Skeletal muscle tissue (tissue), 4 donors: ENCODE data around the gene COX6A2. TPM values are rescaled to one million over a fixed set of nuclear protein-coding genes. Genes with fewer than 3 reads are reported as not detected.
A peak's percentile ranks its signal among the peaks of the same experiment; 100 is the strongest.

Experiments used
- H3K27ac ChIP-seq: one replicate; pipeline ENCODE4 v1.7.0; 2013; ENCODE audit warnings: mild to moderate bottlenecking, low read depth, low read length, inconsistent platforms
- H3K27me3 ChIP-seq, 3 donors: one replicate each; pipeline ENCODE4 v1.7.0; 2013; ENCODE audit warnings: low read length in 3 of 3; ENCODE audit not compliant: control insufficient read depth in 3 of 3, insufficient read depth in 3 of 3
- H3K36me3 ChIP-seq, 3 donors: one replicate each; pipeline ENCODE4 v1.7.0; 2013; ENCODE audit warnings: low read length in 3 of 3; ENCODE audit not compliant: control insufficient read depth in 3 of 3, insufficient read depth in 3 of 3
- H3K4me1 ChIP-seq, 3 donors: one replicate each; pipeline ENCODE4 v1.7.0; 2013; ENCODE audit warnings: low read length in 3 of 3, mild to moderate bottlenecking in 3 of 3; ENCODE audit not compliant: control insufficient read depth in 3 of 3, insufficient read depth in 3 of 3
- H3K4me3 ChIP-seq, 3 donors: one replicate each; pipeline ENCODE4 v1.7.0; 2013; ENCODE audit warnings: low read length in 3 of 3
- H3K9ac ChIP-seq, 3 donors: one replicate each; pipeline ENCODE4 v1.7.0; 2013; ENCODE audit warnings: low read length in 3 of 3, mild to moderate bottlenecking in 3 of 3, moderate library complexity in 2 of 3, low read depth in 1 of 3
- H3K9me3 ChIP-seq, 3 donors: one replicate each; pipeline ENCODE4 v1.7.0; 2013; ENCODE audit warnings: low read length in 3 of 3; ENCODE audit not compliant: control insufficient read depth in 3 of 3
- total RNA-seq: library from RNA; depleted of rRNA; stranded (reverse); fragments of >200 nt; gene quantifications from one replicate; pipeline ENCODE4 v1.2.3, GENCODE V29; 2014
- donor health status: Osteomylitis.

The COX6A2 gene
- 49.1 TPM for total RNA-seq

GRCh38 chr16:31428279-31428597 is at the start of gene COX6A2:
TSS of gene COX6A2 (minus strand) at chr16:31428360. CDS start at chr16:31428325, 35 bp downstream.
- Histone ChIP-seq H3K9ac (peak within 1 kb of the TSS; percentile 88 to 98 (median 95)), H3K27ac (peak within 1 kb of the TSS; percentile 99), H3K27me3 (peaks cover 0 to 3% (median 0%) of the 10 kb centered on the region in 3 donors), H3K4me1 (peaks cover 41 to 72% (median 56%) of the 10 kb centered on the region in 3 donors), H3K36me3 (peaks cover 9 to 14% (median 13%) of the 10 kb centered on the region in 3 donors), H3K4me3 (peak within 1 kb of the TSS; percentile 69 to 87 (median 83)), H3K9me3 (no peaks in the 10 kb centered on the region)

- Histone ChIP-seq H3K9ac (no peak overlapping the region), H3K27ac (no peak overlapping the region), H3K27me3 (peaks cover 19 to 29% (median 23%) of the 10 kb centered on the region in 3 donors), H3K36me3 (peaks cover 0 to 11% (median 9%) of the 10 kb centered on the region in 3 donors), H3K4me1 (peaks cover 7 to 11% (median 11%) of the 10 kb centered on the region in 3 donors), H3K9me3 (no peaks in the 10 kb centered on the region), H3K4me3 (no peak overlapping the region)
These were observed 49.4 kb upstream of the COX6A2 start for GRCh38 chr16:31477220-31478216.

GRCh38 chr16:31476303-31477219 is 48.4 kb upstream of the COX6A2 start:
- Histone ChIP-seq H3K27me3 (peaks cover 16 to 29% (median 23%) of the 10 kb centered on the region in 3 donors), H3K36me3 (peaks cover 0 to 11% (median 9%) of the 10 kb centered on the region in 3 donors), H3K27ac (no peak overlapping the region), H3K4me3 (peak overlapping the region in 2 of 3 donors; percentile 22 to 23), H3K4me1 (peaks cover 11 to 16% (median 15%) of the 10 kb centered on the region in 3 donors), H3K9me3 (no peaks in the 10 kb centered on the region), H3K9ac (no peak overlapping the region)

GRCh38 chr16:31475946-31476302 is 47.8 kb upstream of the COX6A2 start:
- H3K36me3 ChIP-seq, result peaks cover 0 to 11% (median 9%) of the 10 kb centered on the region in 3 donors
- H3K9ac ChIP-seq, result no peak overlapping the region
- no peak overlapping the region for H3K4me3 ChIP-seq
- H3K9me3 ChIP-seq, result no peaks in the 10 kb centered on the region
- H3K4me1 ChIP-seq, result peaks cover 17 to 21% (median 20%) of the 10 kb centered on the region in 3 donors
- no peak overlapping the region for H3K27ac ChIP-seq
- peaks cover 16 to 29% (median 23%) of the 10 kb centered on the region in 3 donors for H3K27me3 ChIP-seq

GRCh38 chr16:31474773-31475738 is 46.9 kb upstream of the COX6A2 start:
- H3K27ac ChIP-seq, result no peak overlapping the region
- H3K4me3 ChIP-seq, result no peak overlapping the region
- H3K27me3 ChIP-seq, result peaks cover 16 to 29% (median 23%) of the 10 kb centered on the region in 3 donors
- no peaks in the 10 kb centered on the region for H3K9me3 ChIP-seq
- peaks cover 0 to 11% (median 9%) of the 10 kb centered on the region in 3 donors for H3K36me3 ChIP-seq
- H3K4me1 ChIP-seq, result peaks cover 16 to 18% (median 17%) of the 10 kb centered on the region in 3 donors
- H3K9ac ChIP-seq, result no peak overlapping the region

GRCh38 chr16:31474173-31474714 is 46.1 kb upstream of the COX6A2 start:
- Histone ChIP-seq H3K36me3 (peaks cover 0 to 11% (median 9%) of the 10 kb centered on the region in 3 donors), H3K4me3 (no peak overlapping the region)

GRCh38 chr16:31473264-31473984 is 45.3 kb upstream of the COX6A2 start:
- H3K27ac ChIP-seq, result no peak overlapping the region

More at GRCh38 chr16:31474173-31474714, 46.1 kb upstream of the COX6A2 start:
- H3K27ac ChIP-seq, result no peak overlapping the region
- H3K9me3 ChIP-seq, result no peaks in the 10 kb centered on the region
- H3K27me3 ChIP-seq, result peaks cover 12 to 29% (median 18%) of the 10 kb centered on the region in 3 donors
- peaks cover 16 to 18% (median 17%) of the 10 kb centered on the region in 3 donors for H3K4me1 ChIP-seq
- H3K9ac ChIP-seq, result no peak overlapping the region

GRCh38 chr16:31472709-31473203 is 44.6 kb upstream of the COX6A2 start:
- H3K4me3 ChIP-seq, result peak overlapping the region; percentile 68 to 71 (median 70)
- peaks cover 10 to 29% (median 12%) of the 10 kb centered on the region in 3 donors for H3K27me3 ChIP-seq
- H3K27ac ChIP-seq, result peak overlapping the region; percentile 83
- H3K9ac ChIP-seq, result peak overlapping the region; percentile 22 to 83 (median 67)
- peaks cover 16 to 18% (median 17%) of the 10 kb centered on the region in 3 donors for H3K4me1 ChIP-seq
- no peaks in the 10 kb centered on the region for H3K9me3 ChIP-seq
- peaks cover 0 to 9% (median 8%) of the 10 kb centered on the region in 3 donors for H3K36me3 ChIP-seq

More at GRCh38 chr16:31473264-31473984, 45.3 kb upstream of the COX6A2 start:
- Histone ChIP-seq H3K4me1 (peaks cover 16 to 18% (median 17%) of the 10 kb centered on the region in 3 donors), H3K9me3 (no peaks in the 10 kb centered on the region), H3K27me3 (peaks cover 12 to 29% (median 13%) of the 10 kb centered on the region in 3 donors), H3K9ac (no peak overlapping the region), H3K4me3 (no peak overlapping the region), H3K36me3 (peaks cover 0 to 11% (median 9%) of the 10 kb centered on the region in 3 donors)
